Liver (tissue), 9 donors: Measurements from ENCODE around the gene ZNF618. TPM values are rescaled to one million over a fixed set of nuclear protein-coding genes. Genes with fewer than 3 reads are reported as not detected.

Experiments used
- DNase-seq: peaks from one replicate; pipeline ENCODE4 v3.0.0-alpha.2; 2017; ENCODE audit warnings: low spot score
- H3K27ac ChIP-seq, 2 donors: one replicate each; pipeline ENCODE4 v1.7.0; 2013; ENCODE audit warnings: inconsistent platforms in 2 of 2, low read length in 2 of 2, control low read depth in 1 of 2, low read depth in 1 of 2, mild to moderate bottlenecking in 1 of 2
- H3K27me3 ChIP-seq, 4 donors: one replicate each; pipeline versions ENCODE4 v1.6.1 to v1.7.0; 2013; ENCODE audit warnings: low read length in 3 of 4, inconsistent platforms in 1 of 4, mild to moderate bottlenecking in 1 of 4, moderate library complexity in 1 of 4; ENCODE audit not compliant: control insufficient read depth in 4 of 4, insufficient read depth in 4 of 4
- H3K36me3 ChIP-seq, 4 donors: one replicate each; pipeline versions ENCODE4 v1.6.1 to v1.7.0; 2013; ENCODE audit warnings: low read length in 3 of 4, mild to moderate bottlenecking in 3 of 4, low read depth in 1 of 4, moderate library complexity in 1 of 4; ENCODE audit not compliant: control insufficient read depth in 4 of 4, insufficient read depth in 3 of 4
- H3K4me1 ChIP-seq, 4 donors: one replicate each; pipeline versions ENCODE4 v1.6.1 to v1.7.0; 2013; ENCODE audit warnings: low read length in 3 of 4, mild to moderate bottlenecking in 3 of 4, moderate library complexity in 1 of 4; ENCODE audit not compliant: control insufficient read depth in 4 of 4, insufficient read depth in 4 of 4
- H3K4me3 ChIP-seq, 3 donors: one replicate each; pipeline versions ENCODE4 v1.6.1 to v1.7.0; 2013; ENCODE audit warnings: low read length in 3 of 3, control low read depth in 1 of 3, low read depth in 1 of 3, mild to moderate bottlenecking in 1 of 3
- H3K9ac ChIP-seq, 2 donors: one replicate each; pipeline ENCODE4 v1.7.0; 2013; ENCODE audit warnings: low read length in 2 of 2, mild to moderate bottlenecking in 2 of 2, moderate library complexity in 2 of 2, control low read depth in 1 of 2, low read depth in 1 of 2
- H3K9me3 ChIP-seq, 4 donors: one replicate each; pipeline versions ENCODE4 v1.6.1 to v1.7.0; 2013; ENCODE audit warnings: low read length in 3 of 4; ENCODE audit not compliant: control insufficient read depth in 4 of 4
- ATF3 ChIP-seq: IDR thresholded peaks from 2 replicates; pipeline ENCODE4 v1.6.1; 2016; ENCODE audit warnings: antibody characterized with exemption
- CTCF ChIP-seq: fragments of 150-350 bp; IDR thresholded peaks from 2 replicates; pipeline ENCODE4 v1.5.1; 2017; ENCODE audit warnings: improper control_type of control experiment, low read depth, low read length; ENCODE audit not compliant: missing input control
- FOXA2 ChIP-seq: IDR thresholded peaks from 2 replicates; pipeline ENCODE4 v1.6.1; 2016; ENCODE audit warnings: antibody characterized with exemption
- HNF4A ChIP-seq, 2 donors: conservative IDR thresholded peaks; 2 replicates each; pipeline ENCODE4 v1.6.1; 2016; ENCODE audit warnings: antibody characterized with exemption in 2 of 2, mild to moderate bottlenecking in 2 of 2
- HNF4G ChIP-seq: IDR thresholded peaks from 2 replicates; pipeline ENCODE4 v1.6.1; 2016; ENCODE audit warnings: antibody characterized with exemption
- RAD21 ChIP-seq, 2 donors: IDR thresholded peaks; 2 replicates each; pipeline ENCODE4 v1.6.1; 2016; ENCODE audit warnings: antibody characterized with exemption in 2 of 2, mild to moderate bottlenecking in 2 of 2
- RXRA ChIP-seq, 2 donors: IDR thresholded peaks; 2 replicates each; pipeline ENCODE4 v1.6.1; 2017 to 2018; ENCODE audit warnings: antibody characterized with exemption in 2 of 2, mild to moderate bottlenecking in 1 of 2
- SP1 ChIP-seq: IDR thresholded peaks from 2 replicates; pipeline ENCODE4 v1.6.1; 2018; ENCODE audit warnings: antibody characterized with exemption, mild to moderate bottlenecking
- TAF1 ChIP-seq: conservative IDR thresholded peaks from 2 replicates; pipeline ENCODE4 v1.6.1; 2016; ENCODE audit warnings: antibody characterized with exemption, mild to moderate bottlenecking
- YY1 ChIP-seq: IDR thresholded peaks from 2 replicates; pipeline ENCODE4 v1.6.1; 2016; ENCODE audit warnings: antibody characterized with exemption, mild to moderate bottlenecking
- WGBS: extraction: QIAGEN DNeasy Blood & Tissue Kit; methylation state at CpG from one replicate; pipeline ENCODE4 v1.1.7; 2013; 5-methylcytosine and 5-hydroxymethylcytosine counted together
- polyA plus RNA-seq, 2 donors: library from polyadenylated mRNA; stranded (reverse) in 1 of 2; unstranded in 1 of 2; fragments of 200-250 nt in 1 of 2; fragments of >200 nt in 1 of 2; fragmentation: Nextera tagmentation in 1 of 2; extraction: Ambion mirVana in 1 of 2; gene quantifications; one replicate each; pipeline versions ENCODE4 v1.2.1 to v1.2.3, GENCODE V29; 2013 to 2015
- total RNA-seq, 2 donors: library from RNA; depleted of rRNA; stranded (reverse); fragments of >200 nt; gene quantifications; one replicate each; pipeline ENCODE4 v1.2.3, GENCODE V29; 2014
- TF ChIP-seq, protein P1 (sequence below): IDR thresholded peaks from 2 replicates; pipeline ENCODE4 v1.6.1; 2016; ENCODE audit warnings: antibody characterized with exemption, mild to moderate bottlenecking
- TF ChIP-seq, protein P2 (sequence below): IDR thresholded peaks from 2 replicates; pipeline ENCODE4 v1.6.1; 2016; ENCODE audit warnings: antibody characterized with exemption
- donor health status: healthy.
- donor health status: healthy.
- donor health status: healthy.
- donor health status: healthy.
- donor health status: healthy.

The ZNF618 gene
- total and polyA plus RNA-seq, 4 donors: 2.2 to 6.5 (median 3.7) TPM

DNA sequence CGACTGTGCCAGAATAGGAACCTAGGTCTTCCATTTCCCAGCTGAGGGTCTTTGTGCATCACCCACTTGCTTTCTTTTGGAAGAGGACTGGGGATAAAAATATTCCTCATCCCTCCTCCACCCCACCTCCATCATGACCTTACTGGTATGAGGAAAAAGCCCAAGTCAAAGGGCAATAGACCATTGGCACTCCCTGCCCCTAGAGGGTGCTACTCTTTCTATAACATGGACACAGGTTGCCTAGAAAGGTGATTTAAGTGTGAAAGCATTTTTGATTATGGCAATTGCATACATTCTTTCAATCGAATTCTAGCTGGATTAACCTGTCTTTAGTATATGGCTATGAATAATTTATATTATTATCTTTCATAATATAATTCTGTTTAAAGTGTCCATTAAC is 22.8 kb upstream of the ZNF618 start (continued):
- TF ChIP-seq, protein P1, sequence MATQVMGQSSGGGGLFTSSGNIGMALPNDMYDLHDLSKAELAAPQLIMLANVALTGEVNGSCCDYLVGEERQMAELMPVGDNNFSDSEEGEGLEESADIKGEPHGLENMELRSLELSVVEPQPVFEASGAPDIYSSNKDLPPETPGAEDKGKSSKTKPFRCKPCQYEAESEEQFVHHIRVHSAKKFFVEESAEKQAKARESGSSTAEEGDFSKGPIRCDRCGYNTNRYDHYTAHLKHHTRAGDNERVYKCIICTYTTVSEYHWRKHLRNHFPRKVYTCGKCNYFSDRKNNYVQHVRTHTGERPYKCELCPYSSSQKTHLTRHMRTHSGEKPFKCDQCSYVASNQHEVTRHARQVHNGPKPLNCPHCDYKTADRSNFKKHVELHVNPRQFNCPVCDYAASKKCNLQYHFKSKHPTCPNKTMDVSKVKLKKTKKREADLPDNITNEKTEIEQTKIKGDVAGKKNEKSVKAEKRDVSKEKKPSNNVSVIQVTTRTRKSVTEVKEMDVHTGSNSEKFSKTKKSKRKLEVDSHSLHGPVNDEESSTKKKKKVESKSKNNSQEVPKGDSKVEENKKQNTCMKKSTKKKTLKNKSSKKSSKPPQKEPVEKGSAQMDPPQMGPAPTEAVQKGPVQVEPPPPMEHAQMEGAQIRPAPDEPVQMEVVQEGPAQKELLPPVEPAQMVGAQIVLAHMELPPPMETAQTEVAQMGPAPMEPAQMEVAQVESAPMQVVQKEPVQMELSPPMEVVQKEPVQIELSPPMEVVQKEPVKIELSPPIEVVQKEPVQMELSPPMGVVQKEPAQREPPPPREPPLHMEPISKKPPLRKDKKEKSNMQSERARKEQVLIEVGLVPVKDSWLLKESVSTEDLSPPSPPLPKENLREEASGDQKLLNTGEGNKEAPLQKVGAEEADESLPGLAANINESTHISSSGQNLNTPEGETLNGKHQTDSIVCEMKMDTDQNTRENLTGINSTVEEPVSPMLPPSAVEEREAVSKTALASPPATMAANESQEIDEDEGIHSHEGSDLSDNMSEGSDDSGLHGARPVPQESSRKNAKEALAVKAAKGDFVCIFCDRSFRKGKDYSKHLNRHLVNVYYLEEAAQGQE: no peak

DNA sequence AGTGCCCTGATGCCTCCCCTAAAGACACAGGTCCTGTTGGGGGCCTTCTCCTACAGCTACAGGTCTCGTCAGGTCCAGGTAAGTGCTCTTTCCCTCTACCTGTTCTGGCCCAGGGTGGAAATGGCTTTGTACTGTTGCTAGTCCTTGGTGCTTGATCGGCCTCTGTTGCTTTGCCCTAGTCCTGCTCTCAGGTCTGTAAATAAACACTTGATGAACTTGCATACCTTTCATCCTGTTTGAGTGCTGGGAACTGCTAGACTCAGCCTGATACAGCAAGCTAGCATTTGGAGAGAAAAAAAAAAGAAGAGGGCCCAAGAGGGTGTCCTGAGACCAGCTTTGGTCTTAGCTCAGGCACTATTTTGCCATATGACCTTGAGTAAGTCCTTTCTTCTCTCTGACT is 21.8 kb upstream of the ZNF618 start:
- DNase-seq: no peak
- no peaks in the 10 kb centered on the region for H3K27me3 ChIP-seq
- peak overlapping the region in 1 of 2 donors; percentile 46 for H3K27ac ChIP-seq
- no peaks in the 10 kb centered on the region for H3K9me3 ChIP-seq
- TF ChIP-seq, protein P1: no peak
- TF ChIP-seq, protein P2, sequence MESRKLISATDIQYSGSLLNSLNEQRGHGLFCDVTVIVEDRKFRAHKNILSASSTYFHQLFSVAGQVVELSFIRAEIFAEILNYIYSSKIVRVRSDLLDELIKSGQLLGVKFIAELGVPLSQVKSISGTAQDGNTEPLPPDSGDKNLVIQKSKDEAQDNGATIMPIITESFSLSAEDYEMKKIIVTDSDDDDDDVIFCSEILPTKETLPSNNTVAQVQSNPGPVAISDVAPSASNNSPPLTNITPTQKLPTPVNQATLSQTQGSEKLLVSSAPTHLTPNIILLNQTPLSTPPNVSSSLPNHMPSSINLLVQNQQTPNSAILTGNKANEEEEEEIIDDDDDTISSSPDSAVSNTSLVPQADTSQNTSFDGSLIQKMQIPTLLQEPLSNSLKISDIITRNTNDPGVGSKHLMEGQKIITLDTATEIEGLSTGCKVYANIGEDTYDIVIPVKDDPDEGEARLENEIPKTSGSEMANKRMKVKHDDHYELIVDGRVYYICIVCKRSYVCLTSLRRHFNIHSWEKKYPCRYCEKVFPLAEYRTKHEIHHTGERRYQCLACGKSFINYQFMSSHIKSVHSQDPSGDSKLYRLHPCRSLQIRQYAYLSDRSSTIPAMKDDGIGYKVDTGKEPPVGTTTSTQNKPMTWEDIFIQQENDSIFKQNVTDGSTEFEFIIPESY: no peak
- no peak for TF ChIP-seq CTCF
- TF ChIP-seq SP1: peak; percentile 19
- peak in 1 of 2 donors; percentile 10 for TF ChIP-seq RAD21 (IDR thresholded peaks at IDR 0.05)
- TF ChIP-seq YY1: no peak
- TF ChIP-seq TAF1: no peak
- no peak for TF ChIP-seq ATF3
- TF ChIP-seq HNF4A (conservative IDR thresholded peaks at IDR 0.05): peak in 1 of 2 donors; percentile 18
- no peak for TF ChIP-seq FOXA2
- no peak for TF ChIP-seq HNF4G
- TF ChIP-seq RXRA (IDR thresholded peaks at IDR 0.05): peak in 1 of 2 donors; percentile 33
- 65% methylated on average over 2 of the region's 2 CpGs for WGBS
- no peak overlapping the region for H3K9ac ChIP-seq
- no peak overlapping the region for H3K4me3 ChIP-seq
- H3K36me3 ChIP-seq: no peaks in the 10 kb centered on the region
- peaks cover 0 to 4% (median 3%) of the 10 kb centered on the region in 4 donors for H3K4me1 ChIP-seq
